GM18499 (cell line): Measurements from ENCODE around the gene BLTP1.
"Not testable (repeated sequence)": the region's sequence is repeated elsewhere in the genome, so short reads cannot be mapped to it uniquely, and the experiment has no call there.

Experiments
- ATAC-seq: cut with Tn5 transposase; IDR thresholded peaks from one replicate; pipeline ENCODE4 v1.9.1; 2021; ENCODE audit warnings: moderate number of reproducible peaks; ENCODE audit not compliant: insufficient read depth, unreplicated experiment

BLTP1 gene, protein sequence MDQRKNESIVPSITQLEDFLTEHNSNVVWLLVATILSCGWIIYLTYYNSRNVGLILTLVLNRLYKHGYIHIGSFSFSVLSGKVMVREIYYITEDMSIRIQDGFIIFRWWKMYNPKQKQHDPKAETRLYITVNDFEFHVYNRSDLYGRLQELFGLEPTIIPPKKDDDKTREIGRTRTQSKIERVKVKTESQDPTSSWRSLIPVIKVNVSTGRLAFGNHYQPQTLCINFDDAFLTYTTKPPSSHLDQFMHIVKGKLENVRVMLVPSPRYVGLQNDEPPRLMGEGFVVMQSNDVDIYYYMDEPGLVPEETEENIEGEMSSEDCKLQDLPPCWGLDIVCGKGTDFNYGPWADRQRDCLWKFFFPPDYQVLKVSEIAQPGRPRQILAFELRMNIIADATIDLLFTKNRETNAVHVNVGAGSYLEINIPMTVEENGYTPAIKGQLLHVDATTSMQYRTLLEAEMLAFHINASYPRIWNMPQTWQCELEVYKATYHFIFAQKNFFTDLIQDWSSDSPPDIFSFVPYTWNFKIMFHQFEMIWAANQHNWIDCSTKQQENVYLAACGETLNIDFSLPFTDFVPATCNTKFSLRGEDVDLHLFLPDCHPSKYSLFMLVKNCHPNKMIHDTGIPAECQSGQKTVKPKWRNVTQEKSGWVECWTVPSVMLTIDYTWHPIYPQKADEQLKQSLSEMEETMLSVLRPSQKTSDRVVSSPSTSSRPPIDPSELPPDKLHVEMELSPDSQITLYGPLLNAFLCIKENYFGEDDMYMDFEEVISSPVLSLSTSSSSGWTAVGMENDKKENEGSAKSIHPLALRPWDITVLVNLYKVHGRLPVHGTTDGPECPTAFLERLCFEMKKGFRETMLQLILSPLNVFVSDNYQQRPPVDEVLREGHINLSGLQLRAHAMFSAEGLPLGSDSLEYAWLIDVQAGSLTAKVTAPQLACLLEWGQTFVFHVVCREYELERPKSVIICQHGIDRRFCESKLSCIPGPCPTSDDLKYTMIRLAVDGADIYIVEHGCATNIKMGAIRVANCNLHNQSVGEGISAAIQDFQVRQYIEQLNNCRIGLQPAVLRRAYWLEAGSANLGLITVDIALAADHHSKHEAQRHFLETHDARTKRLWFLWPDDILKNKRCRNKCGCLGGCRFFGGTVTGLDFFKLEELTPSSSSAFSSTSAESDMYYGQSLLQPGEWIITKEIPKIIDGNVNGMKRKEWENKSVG (N-terminal part only)

DNA sequence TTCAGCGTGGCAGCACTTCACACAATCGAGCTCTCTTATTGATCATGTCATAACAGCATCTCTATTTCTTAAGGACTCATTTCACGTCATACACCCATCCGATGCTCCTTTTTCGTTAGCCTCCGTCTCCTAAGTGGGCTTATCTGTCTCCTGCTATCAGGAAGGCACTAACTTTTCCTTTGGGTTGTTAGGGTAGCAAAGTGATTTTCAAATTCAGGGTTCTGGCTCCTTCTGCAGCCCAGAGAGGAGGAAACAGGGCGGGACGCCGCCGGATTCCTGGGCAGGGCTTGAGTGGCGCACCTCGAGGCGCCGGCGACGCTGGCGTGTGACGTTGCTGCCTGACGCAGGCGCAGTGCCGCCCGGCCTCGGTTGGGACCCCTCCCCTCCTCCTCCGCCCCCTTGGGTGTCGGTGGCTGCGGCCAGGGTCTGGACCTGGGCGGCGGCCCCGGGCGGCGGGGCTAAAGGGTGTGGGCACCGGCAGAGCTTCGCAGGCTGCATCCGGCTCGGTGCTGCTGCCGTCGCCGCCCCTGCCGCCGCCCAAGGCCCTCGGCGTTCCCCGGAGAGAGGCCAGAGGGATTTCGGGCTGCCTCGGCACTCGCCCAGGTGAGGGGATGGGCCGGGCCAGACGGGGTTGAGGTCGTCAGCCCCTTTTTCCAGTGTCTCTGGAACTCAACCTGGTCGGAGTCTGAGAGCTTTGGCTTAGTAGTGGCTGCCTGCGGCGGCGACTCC, at the start of gene BLTP1:
Gene BLTP1, plus strand, starts transcription at position 350 of the 729 bp plus-strand sequence. CDS start 18,317 bp downstream, outside the sequence.
- peak; percentile 82 for ATAC-seq

GRCh38 chr4:122104184-122104583, 47.9 kb upstream of the BLTP1 start:
- no peak for ATAC-seq

- no peak for ATAC-seq
Measured at GRCh38 chr4:122107680-122108079, 44.5 kb upstream of the BLTP1 start.

GRCh38 chr4:122110304-122110703, 41.8 kb upstream of the BLTP1 start:
- ATAC-seq, result not testable (repeated sequence)

DNA sequence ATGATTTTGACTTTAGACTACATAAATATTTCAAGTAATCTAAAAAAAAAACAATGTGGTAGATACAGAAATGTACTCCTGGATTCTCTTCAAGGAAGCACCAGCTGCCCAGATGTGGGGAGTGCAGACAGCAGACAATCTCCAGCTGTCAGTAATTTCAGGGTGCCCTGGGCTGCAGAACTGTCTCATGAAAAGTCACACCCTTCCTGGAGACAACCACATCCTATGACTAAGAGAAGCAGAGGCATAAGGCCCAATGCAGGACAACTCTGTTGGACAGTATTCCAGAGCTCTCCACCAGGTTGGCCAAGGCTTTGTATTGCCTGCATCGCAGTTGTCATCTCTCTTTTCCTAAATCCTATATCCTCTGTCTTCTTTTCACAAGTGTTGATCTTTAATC, 34.4 kb upstream of the BLTP1 start:
- ATAC-seq, result no peak

DNA sequence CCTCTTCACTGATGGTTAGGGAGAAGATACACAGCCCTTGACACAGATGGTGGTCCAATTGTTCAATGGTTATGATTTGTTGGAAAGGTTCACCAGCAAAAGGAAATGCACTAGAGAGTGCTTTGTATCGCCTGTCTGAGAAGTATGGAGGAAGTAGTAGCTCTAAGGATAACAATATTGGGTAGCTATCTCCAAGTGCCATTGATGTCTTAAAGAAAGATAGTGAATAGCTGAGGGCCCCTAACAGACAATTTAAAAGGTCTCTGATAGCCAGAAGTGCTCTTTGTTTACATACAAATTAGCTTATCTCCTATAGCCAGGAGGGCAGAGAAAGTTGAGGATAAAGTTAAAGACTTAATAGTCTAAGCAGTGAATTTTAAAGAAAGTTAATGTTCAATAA, 33.9 kb upstream of the BLTP1 start:
- no peak for ATAC-seq

GRCh38 chr4:122119739-122120138, 32.4 kb upstream of the BLTP1 start:
- no peak for ATAC-seq

DNA sequence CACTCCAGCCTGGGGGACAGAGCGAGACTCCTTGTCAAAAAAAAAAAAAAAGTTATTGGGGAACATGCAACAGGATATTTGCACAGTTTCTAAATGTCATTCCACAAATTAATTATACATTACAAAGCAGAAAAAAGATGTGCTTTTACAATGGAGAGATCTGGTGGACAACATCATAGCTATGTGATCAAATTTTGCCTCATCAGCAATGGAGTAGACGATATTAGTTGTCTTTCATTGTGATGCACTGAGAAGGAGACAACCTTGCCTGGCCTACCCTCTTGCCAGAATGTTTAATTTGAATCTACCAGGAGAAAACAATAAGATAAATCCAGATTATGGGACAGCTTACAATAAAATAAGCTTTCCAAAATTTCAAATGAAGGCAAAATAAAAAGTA, 30.5 kb upstream of the BLTP1 start:
- ATAC-seq, result no peak

DNA sequence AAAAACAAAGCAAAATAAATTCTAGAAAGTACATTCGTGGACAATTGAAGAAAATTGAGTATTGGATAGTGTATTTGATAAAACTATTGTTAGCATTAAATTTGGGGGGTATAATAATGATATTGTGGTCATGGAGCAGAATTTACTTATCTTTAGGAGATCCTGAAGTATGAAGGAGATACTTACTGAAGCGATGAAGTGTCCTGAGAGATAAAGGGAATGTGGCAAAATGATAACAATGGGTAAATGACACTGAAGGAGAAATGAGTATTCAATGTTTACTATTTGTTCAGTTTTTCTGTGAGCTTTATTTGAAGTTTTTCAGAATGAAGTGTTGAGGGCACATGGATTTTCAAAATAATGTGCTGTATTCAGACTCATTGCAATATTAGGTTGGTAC, 30.0 kb upstream of the BLTP1 start:
- ATAC-seq, result no peak

GRCh38 chr4:122129061-122129460, 23.1 kb upstream of the BLTP1 start:
- ATAC-seq, result no peak

- ATAC-seq, result peak; percentile 69
Measured at GRCh38 chr4:122131562-122132157, 20.5 kb upstream of the BLTP1 start.

DNA sequence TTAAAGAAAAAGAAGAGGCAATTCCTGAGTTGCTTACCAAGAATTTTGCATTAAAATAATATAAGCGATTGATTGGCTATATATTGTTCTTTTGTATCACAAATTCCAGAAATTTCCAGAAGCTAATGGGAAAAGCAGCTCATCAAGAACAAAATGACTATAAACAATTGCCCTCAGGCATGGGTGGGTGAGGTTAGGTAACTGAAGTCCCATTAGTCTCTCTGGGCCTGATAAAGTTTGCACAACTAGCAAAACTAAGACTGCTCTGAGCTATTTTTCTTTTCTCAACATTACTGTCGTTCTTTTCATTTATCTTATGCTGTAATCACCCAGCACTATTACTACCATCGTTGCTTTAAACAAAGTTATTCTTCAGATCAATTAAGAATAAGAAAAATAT, 19.2 kb upstream of the BLTP1 start:
- ATAC-seq, result no peak

GRCh38 chr4:122139139-122139538, 13.0 kb upstream of the BLTP1 start:
- no peak for ATAC-seq

- ATAC-seq, result no peak
Measured at GRCh38 chr4:122140834-122141233, 11.3 kb upstream of the BLTP1 start.

GRCh38 chr4:122142687-122143086, 9.4 kb upstream of the BLTP1 start:
- no peak for ATAC-seq

DNA sequence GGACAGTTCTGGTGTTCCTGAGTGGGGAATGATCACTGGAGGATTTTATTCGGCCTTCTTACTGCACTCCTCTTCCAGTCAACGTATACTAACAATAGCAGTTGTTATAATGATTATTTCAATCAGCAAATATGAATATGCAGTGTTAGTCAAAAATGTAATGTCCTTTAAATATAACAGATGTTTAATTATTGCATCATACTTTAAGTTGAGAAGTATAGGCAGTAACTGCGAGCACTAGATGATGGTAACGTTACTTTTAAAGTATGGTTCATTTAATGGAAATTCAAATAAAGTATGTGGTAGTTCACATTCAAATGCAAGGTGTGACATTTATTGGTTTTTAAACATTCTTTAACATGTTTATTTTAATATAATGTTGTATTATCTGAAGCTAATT, 5.5 kb upstream of the BLTP1 start:
- no peak for ATAC-seq

GRCh38 chr4:122150931-122151330, 1.2 kb upstream of the BLTP1 start:
- no peak for ATAC-seq

- peak; percentile 14 for ATAC-seq
Measured at GRCh38 chr4:122152711-122153226, 638 bp downstream of the BLTP1 start.

DNA sequence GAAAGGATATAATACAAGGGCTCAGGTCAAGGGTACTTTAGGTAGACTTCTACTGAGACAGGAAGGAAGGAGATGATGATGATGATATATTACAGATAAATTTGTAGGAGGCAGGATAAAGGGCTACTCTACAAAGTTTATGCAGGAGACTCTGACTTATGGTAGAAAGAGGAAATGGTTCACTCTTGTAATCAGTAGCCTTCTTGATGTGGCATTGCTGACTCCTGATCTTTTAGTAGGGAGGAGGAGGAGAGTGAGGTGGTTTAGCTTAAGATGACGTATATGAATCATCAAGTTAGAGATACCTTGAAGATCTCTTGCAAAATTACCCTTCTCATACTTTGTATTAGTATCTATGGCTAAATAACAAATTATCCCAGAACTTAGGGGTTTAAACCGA, 4.7 kb downstream of the BLTP1 start:
- no peak for ATAC-seq
